Adrenal gland (tissue), 5 donors: ENCODE results near the gene CC2D1A.

Experiments used
- CTCF ChIP-seq, 6 experiments: fragments of 450-650 bp in 4 of 6; fragments of 200-600 bp in 2 of 6; sonication (generic) in 1 of 6; IDR thresholded peaks; 1 replicate in 5 of 6; 2 replicates in 1 of 6; pipeline versions ENCODE4 v1.5.1 to v1.8.0; 2016 to 2021; ENCODE audit warnings: antibody characterized with exemption in 6 of 6, mild to moderate bottlenecking in 2 of 6, moderate library complexity in 1 of 6
- POLR2A ChIP-seq, 2 donors: fragments of 450-650 bp; IDR thresholded peaks; one replicate each; pipeline ENCODE4 v1.6.1; 2017; ENCODE audit warnings: antibody characterized with exemption in 2 of 2, mild to moderate bottlenecking in 2 of 2, moderate library complexity in 1 of 2
- donor health status: DM: no; HTN: no; CAD: no.

GRCh38 chr19:13969897-13970296, 63.9 kb downstream of the CC2D1A start:
- TF ChIP-seq POLR2A (IDR thresholded peaks at IDR 0.05) (no peak), CTCF (IDR thresholded peaks at IDR 0.05) (no peak)
